GM12891 (cell line): ENCODE results near the gene LCE2B.
"Not testable (repeated sequence)": the region's sequence is repeated elsewhere in the genome, so short reads cannot be mapped to it uniquely, and the experiment has no call there.

ENCODE experiments used
- DNase-seq: peaks from one replicate; pipeline ENCODE4 v3.0.0; 2011; ENCODE audit warnings: low spot score; ENCODE audit not compliant: insufficient read length
- FAIRE-seq: peaks from 2 replicates; lab custom pipeline; 2011; peaks lifted over from hg19 to GRCh38; lab: Jason Lieb, UNC
- PAX5 ChIP-seq: IDR thresholded peaks from 2 replicates; pipeline ENCODE4 v1.6.1; 2011; ENCODE audit warnings: low read length, moderate library complexity, mild to moderate bottlenecking; ENCODE audit not compliant: insufficient read depth, severe bottlenecking
- POLR2A ChIP-seq: IDR thresholded peaks from 2 replicates; pipeline ENCODE4 v1.6.1; 2011; ENCODE audit warnings: low read depth, low read length, control low read depth
- POLR2AphosphoS5 ChIP-seq: IDR thresholded peaks from 2 replicates; pipeline ENCODE4 v1.6.1; 2011; ENCODE audit warnings: low read depth, low read length, control low read depth
- POU2F2 ChIP-seq: IDR thresholded peaks from 2 replicates; pipeline ENCODE4 v1.6.1; 2011; ENCODE audit warnings: low read depth, mild to moderate bottlenecking, control low read depth, low read length, moderate library complexity
- SPI1 ChIP-seq: IDR thresholded peaks from 2 replicates; pipeline ENCODE4 v1.6.1; 2011; ENCODE audit warnings: low read depth, low read length, control low read depth
- TAF1 ChIP-seq: IDR thresholded peaks from 2 replicates; pipeline ENCODE4 v1.6.1; 2011; ENCODE audit warnings: low read depth, low read length, control low read depth

LCE2B gene

DNA sequence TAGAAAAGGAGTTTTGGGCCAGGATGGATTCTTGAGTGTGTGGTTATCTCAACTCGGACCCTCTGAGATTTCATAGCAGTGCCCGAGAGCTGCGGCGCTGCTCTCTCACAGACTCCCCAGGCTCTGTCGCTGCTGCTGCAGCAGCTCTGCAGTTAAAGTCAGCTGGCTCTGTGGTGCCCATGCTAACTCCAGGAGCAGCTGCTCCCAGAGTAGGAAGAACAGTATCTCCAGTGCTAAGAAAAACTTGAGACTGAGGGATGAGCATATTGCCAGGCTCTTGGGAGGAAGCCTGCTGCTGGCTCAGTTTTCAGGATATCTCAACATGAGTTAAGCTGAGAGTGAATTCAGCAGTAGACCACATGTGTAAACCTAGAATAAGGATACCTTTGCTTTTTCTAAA is 18.3 kb upstream of the LCE2B start:
- TF ChIP-seq POU2F2 (no peak), SPI1 (no peak), TAF1 (no peak), POLR2A (no peak), PAX5 (no peak), POLR2AphosphoS5 (no peak)
- DNase-seq = no peak
- FAIRE-seq = no peak

GRCh38 chr1:152673016-152673415 is 12.9 kb upstream of the LCE2B start:
- TF ChIP-seq PAX5 (no peak), SPI1 (no peak), POLR2A (no peak), TAF1 (no peak), POLR2AphosphoS5 (no peak), POU2F2 (no peak)
- FAIRE-seq (no peak), DNase-seq (no peak)

DNA sequence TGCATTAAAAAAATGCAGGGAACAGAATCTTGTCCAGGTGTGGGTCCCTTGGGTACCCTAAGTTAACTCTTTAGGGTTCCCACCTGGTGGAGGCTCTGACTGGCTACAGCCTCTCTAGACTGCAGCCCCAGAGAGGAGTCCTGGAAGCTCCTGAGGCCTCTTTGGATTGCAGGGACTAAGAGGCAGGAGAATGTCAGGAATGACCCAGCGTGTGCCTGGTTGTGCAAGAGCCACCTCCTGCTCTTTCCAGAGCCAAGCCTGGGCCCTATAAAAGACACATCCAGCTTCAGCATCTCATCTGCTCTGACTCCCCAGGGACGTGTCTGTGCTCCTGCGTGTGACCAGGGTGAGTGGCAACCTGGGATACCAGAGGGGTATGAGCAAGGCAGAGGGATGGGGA is 10.9 kb upstream of the LCE2B start, which contains the start of gene LCE2C:
Gene LCE2C, plus strand, starts transcription at position 297 of the 400 bp plus-strand sequence. CDS start 737 bp downstream, outside the sequence.
- not testable (repeated sequence) for FAIRE-seq, DNase-seq

DNA sequence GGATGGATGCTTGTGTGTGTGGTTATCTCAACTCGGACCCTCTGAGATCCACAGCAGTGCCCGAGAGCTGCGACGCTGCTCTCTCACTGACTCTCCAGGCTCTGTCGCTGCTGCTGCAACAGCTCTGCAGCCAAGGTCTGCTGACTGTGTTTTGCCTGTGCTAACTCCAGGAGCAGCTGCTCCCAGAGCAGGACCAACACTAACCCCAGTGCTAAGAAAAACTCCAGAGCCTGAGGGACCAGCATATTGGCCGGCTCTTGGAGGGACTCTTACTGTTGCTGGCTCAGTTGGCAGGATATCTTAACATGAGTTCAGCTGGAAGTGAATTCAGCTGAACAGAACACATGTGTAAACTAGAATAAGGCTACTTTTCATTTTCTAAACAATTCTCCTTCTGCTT is 6.5 kb upstream of the LCE2B start:
- no peak for FAIRE-seq
- no peak for TF ChIP-seq TAF1
- no peak for TF ChIP-seq SPI1
- TF ChIP-seq POLR2AphosphoS5 = no peak
- no peak for TF ChIP-seq PAX5
- TF ChIP-seq POLR2A = no peak
- no peak for TF ChIP-seq POU2F2
- no peak for DNase-seq

GRCh38 chr1:152681616-152682015 is 4.3 kb upstream of the LCE2B start:
- DNase-seq (no peak), FAIRE-seq (no peak)
- no peak for TF ChIP-seq PAX5
- no peak for TF ChIP-seq POLR2AphosphoS5
- TF ChIP-seq SPI1 = no peak
- TF ChIP-seq TAF1 = no peak
- no peak for TF ChIP-seq POLR2A
- no peak for TF ChIP-seq POU2F2

DNA sequence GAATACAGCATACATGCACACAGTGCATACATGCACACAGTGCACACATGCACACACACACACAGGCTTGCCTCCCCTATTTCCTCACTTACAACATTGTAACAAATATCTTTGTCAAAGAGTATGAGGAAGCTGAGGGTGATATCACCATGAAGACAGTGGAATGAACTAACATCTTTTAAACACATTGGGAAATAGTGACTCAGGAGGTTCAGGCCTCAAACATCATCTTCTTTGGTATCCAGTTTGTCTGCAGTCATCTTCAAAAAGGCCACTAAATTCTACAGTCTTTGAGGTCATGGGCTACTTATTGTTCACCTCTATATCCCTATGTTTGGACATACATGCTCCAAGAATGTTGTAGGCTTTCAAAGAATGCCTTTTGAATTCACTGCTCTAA is 2.1 kb upstream of the LCE2B start:
- FAIRE-seq (no peak), DNase-seq (no peak)
- TF ChIP-seq SPI1 (no peak), TAF1 (no peak), PAX5 (no peak), POLR2A (no peak), POU2F2 (no peak), POLR2AphosphoS5 (no peak)

DNA sequence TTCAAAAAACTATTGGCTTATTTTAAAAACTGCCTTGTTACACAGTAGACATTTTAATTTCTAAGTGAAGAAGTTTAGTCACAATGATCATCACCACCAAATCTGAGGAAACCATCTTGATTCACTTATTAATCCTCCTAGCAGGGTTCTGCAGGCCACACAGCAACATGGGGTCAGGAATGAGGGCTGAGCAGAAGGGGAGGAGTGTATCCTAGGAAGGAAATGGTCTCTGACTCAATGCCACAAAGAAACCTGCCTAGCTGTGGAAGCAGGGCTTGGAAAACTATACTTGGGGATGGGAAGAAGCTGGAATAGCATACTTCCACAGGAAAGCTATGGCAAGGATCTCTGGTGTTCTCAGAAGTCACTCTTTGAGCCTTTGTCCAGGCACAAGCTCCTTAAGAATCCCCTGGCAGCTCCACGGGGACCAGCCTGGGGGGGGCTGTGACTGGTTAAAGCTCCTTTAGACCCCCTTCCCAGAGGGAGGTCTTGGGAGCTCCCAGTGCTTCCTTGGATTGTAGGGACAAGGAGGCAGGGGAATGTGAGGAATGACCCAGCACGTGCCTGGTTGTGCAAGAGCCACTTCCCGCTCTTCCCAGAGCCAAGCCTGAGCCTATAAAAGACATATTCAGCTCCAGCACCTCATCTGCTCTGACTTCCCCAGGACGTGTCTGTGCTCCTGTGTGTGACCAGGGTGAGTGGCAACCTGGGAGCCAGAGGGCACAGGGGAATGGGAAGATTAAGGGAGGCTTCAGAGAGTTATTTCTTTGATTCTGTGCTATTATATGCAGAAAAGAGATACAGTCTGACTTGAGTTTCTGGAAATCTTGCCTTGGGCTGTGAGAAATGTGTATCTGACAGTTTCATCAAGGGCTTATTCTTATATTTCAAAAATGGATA is 12.0 kb downstream of the LCE2B start, which contains the start of gene LCE2A:
Gene LCE2A, plus strand, starts transcription at position 645 of the 900 bp plus-strand sequence. CDS start 557 bp downstream, outside the sequence.
- DNase-seq (no peak), FAIRE-seq (no peak)
- TF ChIP-seq POU2F2 (no peak), SPI1 (no peak), PAX5 (no peak), POLR2A (no peak), TAF1 (no peak), POLR2AphosphoS5 (no peak)

DNA sequence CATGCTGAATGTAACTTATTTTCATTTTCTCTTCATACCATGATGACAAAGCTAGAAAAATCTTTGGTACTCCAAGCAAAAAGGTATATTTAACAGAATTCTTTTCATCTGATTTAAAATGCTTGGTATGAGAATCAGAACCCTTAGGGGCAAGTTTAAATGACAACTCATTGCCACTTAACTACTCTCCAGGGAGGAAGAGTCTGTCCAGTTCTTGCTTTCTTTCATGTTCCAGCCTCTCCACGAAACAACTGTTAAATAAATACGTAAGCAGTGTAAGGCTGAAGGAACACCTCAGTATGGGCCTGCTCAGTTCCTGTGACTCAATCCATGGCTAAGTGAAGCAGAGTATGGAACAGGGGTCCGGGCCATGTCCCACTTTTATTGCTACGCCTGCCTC is 13.8 kb downstream of the LCE2B start:
- DNase-seq (no peak), FAIRE-seq (no peak)
- TF ChIP-seq TAF1 = no peak
- TF ChIP-seq SPI1 = no peak
- no peak for TF ChIP-seq POLR2A
- TF ChIP-seq PAX5 = no peak
- TF ChIP-seq POLR2AphosphoS5 = no peak
- no peak for TF ChIP-seq POU2F2

DNA sequence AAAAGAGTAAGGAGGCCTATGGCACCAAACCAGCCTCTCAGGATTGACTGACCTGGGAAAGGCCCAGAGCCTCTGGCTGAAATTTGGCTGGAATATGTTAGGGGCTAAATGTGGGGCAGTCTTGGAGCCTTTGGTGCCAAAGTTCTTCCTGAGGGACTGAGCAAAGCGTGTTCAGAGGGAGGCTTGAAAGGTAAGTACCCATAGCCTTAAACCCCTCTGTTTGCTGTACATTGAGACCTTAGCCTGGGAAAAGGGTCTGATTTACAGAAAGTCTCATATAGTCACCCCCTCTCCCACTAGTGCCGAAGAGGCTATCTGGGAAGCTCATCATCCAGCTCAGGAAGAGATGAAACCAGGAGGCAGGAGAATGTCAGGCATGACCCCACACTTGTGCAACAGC is 21.9 kb downstream of the LCE2B start, which contains the start of gene LCE4A:
Gene LCE4A, plus strand, starts transcription at position 301 of the 400 bp plus-strand sequence. CDS start 916 bp downstream, outside the sequence.
- FAIRE-seq (no peak), DNase-seq (no peak)
- TF ChIP-seq POLR2AphosphoS5 (no peak), PAX5 (no peak), TAF1 (no peak), SPI1 (no peak), POLR2A (no peak)

DNA sequence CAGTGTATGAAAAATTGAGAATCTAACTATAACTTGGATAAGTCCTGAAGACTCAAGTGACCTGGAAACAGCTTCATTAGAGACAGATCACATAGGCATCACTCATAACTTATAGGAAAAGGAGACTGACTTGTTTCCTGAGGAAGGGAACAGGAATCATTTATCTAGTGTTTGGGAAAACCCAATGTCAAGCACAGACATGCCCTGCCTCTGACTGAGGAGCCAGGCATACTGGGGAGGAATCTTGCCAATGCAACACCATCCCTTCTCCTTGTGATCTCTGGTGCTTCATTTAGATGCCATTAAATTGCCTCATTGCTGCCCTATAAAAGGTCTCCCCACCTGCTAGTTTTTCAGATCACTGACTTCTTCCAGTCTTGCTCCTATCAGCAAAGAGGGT is 32.3 kb downstream of the LCE2B start:
- no peak for TF ChIP-seq POLR2AphosphoS5
- TF ChIP-seq TAF1 = no peak
- TF ChIP-seq POLR2A = no peak
- TF ChIP-seq PAX5 = no peak
- no peak for TF ChIP-seq POU2F2
- TF ChIP-seq SPI1 = no peak
- DNase-seq (no peak), FAIRE-seq (no peak)
